ENCODE data around the gene TRPT1. TPM values are rescaled to one million over a fixed set of nuclear protein-coding genes. Genes with fewer than 3 reads are reported as not detected.

TRPT1 gene
- total RNA-seq, 1 donor from 2014 or later: 39.0 TPM

- Mint-ChIP-seq H3K4me1 (ENCODE audit: low read depth, unreplicated experiment) (no peaks in the 10 kb centered on the region), H3K27me3 (ENCODE audit: unreplicated experiment) (peaks cover 4% of the 10 kb centered on the region), H3K27ac (ENCODE audit: unreplicated experiment) (no peak overlapping the region), H3K4me3 (ENCODE audit: unreplicated experiment) (peak overlapping the region; percentile 87), H3K36me3 (ENCODE audit: unreplicated experiment) (no peaks in the 10 kb centered on the region), H3K9me3 (ENCODE audit: unreplicated experiment) (no peaks in the 10 kb centered on the region)
- TF ChIP-seq CTCF (IDR thresholded peaks at IDR 0.05; ENCODE audit: partially characterized antibody, unreplicated experiment): no peak
- no peak for DNase-seq
Measured at GRCh38 chr11:64224891-64225607, 937 bp downstream of the TRPT1 start.

- TF ChIP-seq CTCF (IDR thresholded peaks at IDR 0.05; ENCODE audit: partially characterized antibody, unreplicated experiment): no peak
- no peaks in the 10 kb centered on the region for H3K9me3 Mint-ChIP-seq (ENCODE audit: unreplicated experiment)
- H3K4me1 Mint-ChIP-seq (ENCODE audit: low read depth, unreplicated experiment): no peaks in the 10 kb centered on the region
- no peak overlapping the region for H3K27ac Mint-ChIP-seq (ENCODE audit: unreplicated experiment)
- H3K4me3 Mint-ChIP-seq (ENCODE audit: unreplicated experiment): no peak overlapping the region
- no peak for DNase-seq
- no peaks in the 10 kb centered on the region for H3K36me3 Mint-ChIP-seq (ENCODE audit: unreplicated experiment)
- peaks cover 4% of the 10 kb centered on the region for H3K27me3 Mint-ChIP-seq (ENCODE audit: unreplicated experiment)
Measured at GRCh38 chr11:64224151-64224890, 1.7 kb downstream of the TRPT1 start.

GRCh38 chr11:64223001-64223651, 2.9 kb downstream of the TRPT1 start:
- no peaks in the 10 kb centered on the region for H3K9me3 Mint-ChIP-seq (ENCODE audit: unreplicated experiment)
- H3K27ac Mint-ChIP-seq (ENCODE audit: unreplicated experiment): no peak overlapping the region
- no peaks in the 10 kb centered on the region for H3K36me3 Mint-ChIP-seq (ENCODE audit: unreplicated experiment)
- peaks cover 2% of the 10 kb centered on the region for H3K27me3 Mint-ChIP-seq (ENCODE audit: unreplicated experiment)
- no peak for DNase-seq
- no peaks in the 10 kb centered on the region for H3K4me1 Mint-ChIP-seq (ENCODE audit: low read depth, unreplicated experiment)
- no peak overlapping the region for H3K4me3 Mint-ChIP-seq (ENCODE audit: unreplicated experiment)
- TF ChIP-seq CTCF (IDR thresholded peaks at IDR 0.05; ENCODE audit: partially characterized antibody, unreplicated experiment): no peak

- H3K4me1 Mint-ChIP-seq (ENCODE audit: low read depth, unreplicated experiment): no peaks in the 10 kb centered on the region
- H3K36me3 Mint-ChIP-seq (ENCODE audit: unreplicated experiment): no peaks in the 10 kb centered on the region
- H3K9me3 Mint-ChIP-seq (ENCODE audit: unreplicated experiment): no peaks in the 10 kb centered on the region
- no peak for TF ChIP-seq CTCF (IDR thresholded peaks at IDR 0.05; ENCODE audit: partially characterized antibody, unreplicated experiment)
- no peak overlapping the region for H3K4me3 Mint-ChIP-seq (ENCODE audit: unreplicated experiment)
- peaks cover 2% of the 10 kb centered on the region for H3K27me3 Mint-ChIP-seq (ENCODE audit: unreplicated experiment)
- no peak overlapping the region for H3K27ac Mint-ChIP-seq (ENCODE audit: unreplicated experiment)
- no peak for DNase-seq
Measured at GRCh38 chr11:64222651-64223000, 3.4 kb downstream of the TRPT1 start.

GRCh38 chr11:64220798-64221197, 5.2 kb downstream of the TRPT1 start:
- Mint-ChIP-seq H3K36me3 (ENCODE audit: unreplicated experiment) (no peaks in the 10 kb centered on the region), H3K9me3 (ENCODE audit: unreplicated experiment) (no peaks in the 10 kb centered on the region), H3K4me3 (ENCODE audit: unreplicated experiment) (no peak overlapping the region), H3K27me3 (ENCODE audit: unreplicated experiment) (peaks cover 2% of the 10 kb centered on the region), H3K27ac (ENCODE audit: unreplicated experiment) (no peak overlapping the region), H3K4me1 (ENCODE audit: low read depth, unreplicated experiment) (no peaks in the 10 kb centered on the region)
- no peak for DNase-seq
- TF ChIP-seq CTCF (IDR thresholded peaks at IDR 0.05; ENCODE audit: partially characterized antibody, unreplicated experiment): no peak

All from glutamatergic neuron (in vitro differentiated cells).